IPS DF 19.7 (cell line): Measurements from ENCODE around the gene LGALS16.
"Not testable (repeated sequence)": the region's sequence is repeated elsewhere in the genome, so short reads cannot be mapped to it uniquely, and the experiment has no call there.

ENCODE experiments used
- DNase-seq: peaks from one replicate; pipeline ENCODE4 v3.0.0-alpha.2; 2013; ENCODE audit warnings: low read depth, low spot score

Gene LGALS16

DNA sequence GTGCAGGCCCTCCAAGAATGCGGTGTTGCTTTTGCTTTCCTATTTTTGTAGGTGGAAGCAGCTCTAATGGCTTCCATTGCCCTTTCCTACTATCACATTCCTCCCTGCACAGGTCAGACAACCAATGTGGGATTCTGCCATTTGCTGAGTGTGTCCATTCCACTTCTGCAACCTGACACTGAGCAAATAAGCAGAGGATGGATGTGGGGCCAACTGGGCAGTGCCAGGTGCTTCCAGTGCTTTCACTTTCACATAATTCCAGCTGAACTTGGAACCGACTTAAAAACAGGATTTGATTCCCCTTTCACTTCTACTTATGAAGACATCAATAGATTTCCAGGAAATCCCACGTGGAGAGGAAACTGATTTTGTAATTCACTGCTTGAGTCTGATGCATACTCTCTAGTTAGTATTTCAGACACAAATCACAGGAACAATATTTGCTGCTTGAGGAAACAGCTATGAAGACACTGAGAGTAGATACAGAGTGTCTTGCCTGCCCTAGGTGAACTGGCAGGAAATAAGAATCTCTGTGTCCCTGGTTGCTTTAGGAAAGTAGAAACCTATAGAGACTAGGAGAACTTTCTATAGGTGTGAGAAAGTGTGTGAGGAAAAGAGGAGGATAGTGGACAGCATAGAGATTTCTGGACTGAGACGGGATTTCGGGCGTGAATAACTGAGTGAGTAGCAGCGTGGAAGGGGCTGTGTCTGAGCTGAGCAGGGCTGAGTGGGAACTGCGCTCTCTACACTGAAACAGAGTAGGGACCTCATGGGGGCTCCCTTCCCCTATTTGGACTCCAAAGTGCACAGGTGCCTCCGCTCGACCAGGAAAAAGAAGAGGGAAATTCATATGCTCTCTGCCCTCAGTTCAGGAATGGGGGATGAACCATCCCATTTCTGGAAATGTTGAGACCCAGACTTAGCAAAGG, 22.5 kb downstream of the LGALS16 start:
- DNase-seq = no peak

DNA sequence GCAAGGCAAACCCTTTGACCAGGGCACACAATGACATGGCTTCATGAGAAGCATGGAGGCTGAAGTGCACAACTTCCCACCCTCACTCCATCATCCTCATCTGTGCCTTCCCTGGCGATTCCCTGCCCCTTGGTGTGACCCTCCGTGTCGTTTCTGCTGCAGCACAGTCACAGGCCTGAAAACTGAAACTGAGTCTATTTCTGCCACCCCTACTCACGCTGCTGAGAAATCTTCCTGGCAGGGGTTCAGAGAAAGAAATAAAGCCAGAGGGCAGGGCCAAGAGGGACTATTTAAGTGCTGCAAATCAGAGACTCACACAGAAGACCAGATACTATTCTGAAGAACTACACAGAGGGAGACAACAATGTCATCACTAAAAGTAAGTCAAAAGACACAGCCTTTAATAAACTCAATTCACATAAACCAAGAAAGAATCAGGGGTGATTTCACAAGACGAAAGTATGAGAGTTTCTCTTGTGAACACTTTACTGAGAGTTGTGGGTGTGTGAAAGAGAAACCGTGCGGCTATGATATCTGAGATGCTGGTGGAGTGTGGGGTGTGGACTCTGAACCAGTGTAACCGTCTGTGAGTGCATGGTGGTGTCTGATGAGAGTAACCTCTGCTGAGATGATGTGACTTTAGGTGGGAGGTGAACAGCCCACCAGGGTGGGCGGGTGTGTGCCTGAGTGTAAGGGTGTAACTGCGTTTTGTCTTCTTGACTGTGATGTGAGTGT, 23.5 kb downstream of the LGALS16 start:
- no peak for DNase-seq

DNA sequence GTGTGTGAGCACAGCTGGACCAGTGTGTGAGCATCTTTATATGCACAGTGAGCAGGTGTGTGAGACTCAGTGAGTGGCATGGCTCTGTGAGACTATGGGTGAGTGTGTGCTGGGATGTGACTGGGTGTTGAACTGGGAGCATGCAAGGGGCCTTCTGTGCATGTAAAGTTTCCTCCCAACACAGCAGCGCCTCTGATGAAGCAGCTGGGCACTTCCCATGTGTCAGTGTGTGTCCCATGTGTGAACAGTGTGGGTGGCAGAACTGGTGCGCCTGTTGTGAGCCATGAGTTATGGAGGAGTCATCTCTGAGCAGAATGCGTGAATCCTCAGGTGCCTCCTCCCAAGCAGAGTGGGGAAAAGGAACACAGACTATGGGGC, 24.1 kb downstream of the LGALS16 start:
- no peak for DNase-seq

DNA sequence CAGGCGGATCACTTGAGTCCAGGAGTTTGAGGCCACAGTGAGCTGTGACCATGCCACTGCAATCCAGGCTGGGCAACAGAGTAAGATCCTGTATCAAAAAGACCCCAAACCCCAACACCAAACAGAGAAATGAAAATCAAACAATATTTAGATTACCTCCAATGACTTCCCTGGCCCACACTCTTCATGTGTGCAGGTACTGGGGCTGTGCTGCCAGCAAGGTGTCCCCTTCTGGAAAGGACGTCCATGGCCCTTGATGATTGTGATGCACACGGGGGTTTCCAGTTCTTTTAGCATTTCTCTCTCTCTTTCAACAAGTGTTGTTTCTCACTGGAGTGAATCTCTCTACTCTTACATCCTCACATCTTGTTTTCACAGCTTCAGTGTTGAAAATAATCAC, 24.9 kb downstream of the LGALS16 start:
- no peak for DNase-seq

DNA sequence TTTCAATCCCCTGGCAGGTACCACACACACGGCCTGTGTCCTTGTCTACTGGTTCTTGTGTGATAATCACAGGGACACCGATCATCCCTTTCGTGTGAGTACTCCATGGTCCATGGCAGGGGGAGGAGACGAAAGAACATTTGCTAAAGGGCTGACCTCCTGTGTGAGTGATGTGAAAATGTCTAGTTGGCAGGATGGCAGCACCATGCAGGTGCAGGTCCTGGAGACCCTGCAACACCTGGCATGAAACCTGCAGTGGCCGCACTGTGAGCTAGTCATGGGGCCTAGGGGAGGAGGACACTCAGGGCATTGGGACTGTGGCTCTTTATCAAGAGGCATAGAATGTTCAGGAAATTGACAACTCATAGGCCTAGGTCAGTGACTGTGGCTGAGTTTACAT, 25.7 kb downstream of the LGALS16 start:
- DNase-seq = no peak

DNA sequence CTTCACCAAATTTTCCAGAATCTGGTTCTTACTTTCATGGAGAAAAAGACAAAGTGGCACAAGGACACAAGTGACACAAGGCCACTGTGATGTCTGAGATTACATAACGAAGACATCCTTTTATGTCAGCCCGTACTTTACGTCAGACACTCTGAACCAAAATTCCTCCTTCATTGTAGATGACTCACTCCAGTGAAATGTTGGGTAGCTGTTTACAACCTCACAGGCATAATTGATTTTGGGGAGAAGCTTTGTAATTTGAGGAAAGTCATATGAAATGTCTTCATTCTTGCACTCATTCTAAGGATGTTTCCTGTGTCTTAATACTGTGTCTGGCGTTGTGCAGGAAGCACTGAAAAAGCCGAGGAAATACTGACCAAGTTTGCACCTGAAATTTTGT, 28.6 kb downstream of the LGALS16 start:
- no peak for DNase-seq

DNA sequence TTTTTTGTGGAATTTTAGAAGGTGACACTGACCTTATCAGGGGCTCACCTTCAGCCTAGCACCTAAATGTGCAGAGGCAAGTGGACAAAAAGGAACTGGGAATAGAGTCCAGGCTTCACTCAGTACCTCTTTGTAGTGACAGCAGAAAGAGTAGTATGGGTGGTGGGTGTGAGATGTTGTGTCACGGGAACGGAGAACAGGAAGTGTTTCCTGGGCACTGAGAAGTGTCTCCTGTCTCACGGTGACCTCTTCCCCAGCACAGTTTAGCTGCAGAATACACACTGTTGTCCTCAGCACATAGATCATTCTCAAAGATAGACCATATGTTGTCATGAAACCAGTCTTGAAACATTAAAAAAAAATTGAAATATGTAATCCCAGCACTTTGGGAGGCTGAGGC, 31.0 kb downstream of the LGALS16 start:
- DNase-seq = no peak

DNA sequence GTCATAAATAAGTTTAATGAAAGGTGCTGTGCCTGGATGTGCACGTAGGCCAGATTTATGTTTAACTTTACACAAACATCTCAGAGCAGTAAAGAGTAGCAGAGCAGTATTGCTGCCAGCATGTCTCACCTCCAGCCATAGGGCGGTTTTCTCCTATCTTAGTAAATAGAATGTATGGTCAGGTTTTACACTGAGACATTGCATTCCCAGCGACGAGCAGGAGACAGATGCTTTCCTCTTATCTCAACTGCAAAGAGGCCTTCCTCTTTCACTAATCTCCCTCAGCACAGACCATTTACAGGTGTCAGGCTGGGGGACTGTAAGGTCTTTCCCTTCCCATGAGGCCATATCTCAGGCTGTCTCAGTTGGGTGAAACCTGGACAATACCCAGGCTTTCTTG, 32.9 kb downstream of the LGALS16 start:
- not testable (repeated sequence) for DNase-seq

DNA sequence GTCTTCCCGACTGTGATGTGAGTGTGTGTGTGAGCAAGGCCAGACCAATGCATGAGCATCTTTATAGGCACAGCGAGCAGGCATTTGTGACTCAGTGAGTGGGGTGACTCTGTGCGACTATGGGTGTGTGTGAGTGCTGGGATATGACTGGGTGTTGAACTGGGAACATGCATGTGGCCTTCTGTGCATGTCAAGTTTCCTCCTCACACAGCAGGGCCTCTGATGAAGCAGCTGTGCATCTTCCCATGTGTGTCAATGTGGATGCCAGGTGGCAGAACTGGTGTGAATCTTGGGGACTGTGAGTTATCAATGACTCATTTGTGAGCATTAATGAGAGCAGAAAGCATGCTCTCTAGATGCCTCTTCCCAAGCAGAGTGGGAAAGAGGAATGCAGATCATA, 36.5 kb downstream of the LGALS16 start:
- no peak for DNase-seq

DNA sequence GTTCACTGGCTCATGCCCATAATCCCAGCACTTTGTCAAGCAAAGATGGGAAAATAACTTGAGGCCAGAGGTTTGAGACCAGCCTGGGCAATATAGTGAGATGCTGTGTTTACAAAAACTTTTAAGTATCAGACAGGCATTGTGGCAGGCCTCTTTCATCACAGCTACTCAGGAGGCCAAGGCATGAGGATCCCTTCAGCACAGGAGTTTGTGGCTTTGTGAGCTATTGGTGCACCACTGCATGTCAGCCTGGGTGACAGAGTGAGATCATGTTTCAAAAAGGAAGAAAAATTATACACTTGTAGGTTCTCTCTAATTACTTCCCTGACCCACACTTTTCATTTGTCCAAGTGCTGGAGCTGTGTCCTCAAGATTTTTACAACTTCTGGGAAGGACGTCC, 37.1 kb downstream of the LGALS16 start:
- DNase-seq = no peak

DNA sequence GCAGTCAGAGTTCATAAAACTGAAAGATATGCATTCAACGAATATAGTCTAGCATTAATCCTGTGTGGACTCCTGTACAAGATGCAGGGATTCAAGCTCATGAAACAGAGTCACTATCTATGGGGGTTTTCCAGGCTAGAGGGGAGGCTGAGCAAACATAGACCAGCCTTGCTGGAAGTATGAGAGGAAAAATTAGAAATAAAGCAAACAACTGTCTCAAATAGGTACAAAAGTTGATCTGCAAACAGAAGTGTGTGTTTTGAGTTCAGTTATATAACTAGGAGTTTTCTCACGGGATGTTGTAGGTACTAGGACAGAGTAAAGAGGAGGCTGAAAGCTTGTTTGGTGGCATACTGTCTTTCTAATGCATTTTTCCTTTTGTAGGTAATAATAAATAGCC, 40.0 kb downstream of the LGALS16 start:
- DNase-seq = no peak

DNA sequence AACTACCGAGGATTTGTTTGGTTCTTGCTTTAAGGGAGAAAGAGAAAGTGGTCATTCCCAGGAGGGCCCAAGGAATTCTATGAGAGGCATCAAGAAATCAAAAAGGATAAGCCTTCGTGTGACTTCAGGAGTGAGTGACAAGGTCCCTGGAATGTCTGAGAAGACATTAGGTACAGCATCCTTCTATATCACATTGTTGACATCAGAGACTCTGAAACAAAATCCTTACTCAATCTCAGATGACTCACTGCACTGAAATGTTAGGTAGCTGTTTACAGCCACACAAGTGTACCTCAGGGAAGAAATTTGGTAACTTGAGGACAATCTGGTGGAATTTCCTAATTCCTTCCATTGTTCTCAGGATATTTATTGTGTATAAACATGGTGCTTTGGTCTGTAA, 40.7 kb downstream of the LGALS16 start:
- no peak for DNase-seq

DNA sequence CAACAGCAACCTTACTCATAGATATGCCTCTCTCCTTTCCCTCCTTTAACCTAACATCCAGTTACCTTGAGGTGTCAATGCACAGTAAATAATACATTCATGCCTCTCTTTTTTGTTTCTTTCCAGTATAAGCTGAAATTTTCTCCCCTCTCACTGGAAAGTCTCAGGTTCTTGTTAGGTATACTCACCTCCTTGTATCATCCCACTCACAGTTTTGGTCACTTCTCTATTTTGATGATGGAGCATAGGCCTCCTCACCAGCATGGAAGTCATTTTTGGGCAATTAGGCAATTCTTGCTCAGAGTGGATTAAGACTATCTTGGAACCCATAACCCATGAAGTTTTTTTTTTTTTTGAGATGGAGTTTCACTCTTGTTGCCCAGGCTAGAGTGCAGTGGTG, 42.8 kb downstream of the LGALS16 start:
- DNase-seq = no peak

DNA sequence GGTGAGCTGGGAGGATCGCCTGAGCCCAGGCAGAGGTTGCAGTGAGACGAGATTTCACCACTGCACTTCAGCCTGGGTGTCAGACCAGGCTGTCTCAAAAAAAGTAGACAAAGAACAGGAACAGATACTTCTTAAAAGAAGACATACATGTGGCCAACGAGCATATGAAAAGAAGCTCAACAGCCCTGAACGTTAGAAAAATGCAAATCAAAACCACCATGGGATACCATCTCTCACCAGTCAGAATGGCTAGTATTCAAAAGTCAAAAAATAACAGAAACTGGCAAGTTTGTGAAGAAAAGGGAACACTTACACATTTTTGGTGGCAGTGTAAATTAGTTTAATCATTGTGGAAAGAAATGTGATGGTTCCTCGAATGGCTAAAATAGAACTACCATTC, 45.6 kb downstream of the LGALS16 start:
- DNase-seq = no peak

DNA sequence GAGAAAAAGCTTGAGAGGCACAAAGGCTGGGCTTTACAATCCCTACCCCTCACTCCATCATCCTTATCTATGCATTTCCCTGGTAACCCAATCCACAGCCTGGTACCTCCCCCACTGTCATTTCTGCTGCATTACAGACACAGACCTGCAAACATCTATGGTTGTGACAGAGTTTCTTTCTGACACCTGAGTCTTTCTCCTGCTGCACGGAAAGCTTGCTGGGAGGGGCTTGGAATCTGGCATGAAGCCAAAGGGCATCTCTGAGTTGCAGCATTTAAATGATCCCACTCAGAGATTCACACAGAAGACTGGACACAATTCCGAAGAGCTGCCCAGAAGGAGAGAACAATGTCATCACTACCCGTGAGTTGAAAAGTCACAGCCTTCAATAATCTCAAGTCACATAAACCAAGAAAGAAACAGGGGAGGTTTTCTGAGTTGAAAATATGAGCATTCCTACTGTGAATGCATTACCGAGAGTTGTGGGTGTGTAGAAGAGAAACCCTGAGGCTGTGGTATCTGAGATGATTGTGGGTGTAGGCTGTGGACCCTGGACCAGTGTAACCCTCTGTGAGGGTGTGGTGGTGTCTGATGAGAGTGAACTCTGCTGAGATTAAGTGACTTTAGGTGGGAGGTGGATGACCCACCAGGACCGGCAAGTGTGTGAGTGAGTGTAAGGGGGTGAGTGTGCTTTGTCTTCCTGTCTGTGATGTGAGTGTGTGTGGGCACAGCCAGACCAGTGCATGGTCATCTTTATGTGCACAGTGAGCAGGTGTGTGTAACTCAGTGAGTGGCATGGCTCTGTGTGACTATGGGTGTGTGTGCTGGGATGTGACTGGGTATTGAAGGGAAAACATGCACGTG, 48.7 kb downstream of the LGALS16 start, which contains the start of gene LGALS14:
LGALS14 (plus strand) TSS at position 301 of the 864 bp plus-strand sequence; CDS start at position 349, 48 bp downstream.
- DNase-seq = no peak

DNA sequence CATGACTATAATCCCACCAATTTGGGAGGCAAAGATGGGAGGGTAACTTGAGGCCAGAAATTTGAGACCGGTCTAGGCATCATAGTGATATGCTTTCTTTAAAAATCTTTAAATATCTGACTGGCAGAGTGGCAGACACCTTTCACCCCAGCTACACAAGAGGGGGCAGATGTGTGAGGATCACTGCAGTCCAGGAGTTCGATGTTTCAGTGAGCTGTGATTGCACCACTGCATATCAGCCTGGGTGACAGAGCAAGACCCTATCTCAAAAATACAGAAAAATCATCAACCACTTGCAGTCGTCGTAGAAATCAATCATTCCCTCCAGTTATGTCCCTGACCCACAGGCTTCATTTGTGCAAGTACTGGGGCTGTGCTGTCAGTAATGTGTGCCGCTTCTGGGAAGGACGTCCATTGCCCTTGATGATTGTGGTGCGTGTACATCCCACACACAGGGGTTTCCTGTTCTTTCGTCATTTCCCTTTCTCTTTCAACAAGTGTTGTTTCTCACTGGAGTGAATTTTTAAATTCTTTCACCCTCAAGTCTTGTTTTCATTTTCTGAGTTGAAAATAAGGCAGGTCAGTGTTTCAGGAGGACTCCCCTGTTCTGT, 50.0 kb downstream of the LGALS16 start:
- no peak for DNase-seq

DNA sequence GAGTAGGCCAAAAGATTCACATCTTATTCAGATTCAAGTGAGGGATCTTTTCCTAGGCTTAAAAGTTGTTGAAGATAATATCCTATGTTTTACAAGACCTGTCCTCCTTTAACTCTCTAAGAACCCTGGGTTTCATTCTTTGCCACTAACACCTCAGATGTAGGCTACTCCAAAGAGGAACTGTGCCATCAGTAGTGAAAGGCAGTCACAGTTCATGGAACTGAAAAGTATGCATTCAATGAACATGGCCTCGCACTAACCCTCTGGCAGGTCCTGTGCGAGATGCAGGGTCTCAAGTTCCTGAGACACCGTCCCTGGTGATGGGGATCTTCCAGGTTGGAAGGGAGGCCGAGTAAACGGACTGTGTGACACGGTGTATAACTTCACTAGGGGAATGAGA, 52.9 kb downstream of the LGALS16 start:
- DNase-seq = no peak

DNA sequence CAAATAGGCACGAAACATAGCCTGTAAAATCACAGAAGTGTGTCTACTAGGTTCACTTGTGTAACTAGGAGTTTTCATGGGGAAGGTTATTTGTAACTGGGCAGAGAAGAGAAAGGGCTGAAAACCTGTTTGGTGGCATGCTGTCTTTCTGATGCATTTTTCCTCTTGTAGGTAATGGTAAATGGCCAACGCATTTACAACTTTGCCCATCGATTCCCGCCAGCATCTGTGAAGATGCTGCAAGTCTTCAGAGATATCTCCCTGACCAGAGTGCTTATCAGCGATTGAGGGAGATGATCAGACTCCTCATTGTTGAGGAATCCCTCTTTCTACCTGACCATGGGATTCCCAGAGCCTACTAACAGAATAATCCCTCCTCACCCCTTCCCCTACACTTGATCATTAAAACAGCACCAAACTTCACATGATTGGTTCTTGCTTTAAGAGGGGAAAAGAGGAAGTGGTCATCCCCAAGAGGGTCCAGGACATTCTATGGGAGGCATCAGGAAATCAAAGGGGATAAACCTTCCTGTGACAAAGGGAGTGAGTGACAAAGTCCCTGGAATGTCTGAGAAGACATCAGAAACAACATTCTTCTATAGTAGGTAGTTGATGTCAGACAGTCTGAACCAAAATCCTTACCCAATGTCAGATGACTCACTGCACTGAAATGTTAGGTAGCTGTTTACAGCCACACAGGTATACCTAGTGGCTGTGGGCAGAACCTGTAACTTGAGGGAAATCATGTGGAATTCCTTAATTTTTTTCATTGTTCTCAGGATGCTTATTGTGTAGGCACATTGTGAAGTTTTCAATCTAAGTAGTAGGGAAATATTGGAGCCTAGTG, 53.5 kb downstream of the LGALS16 start:
- no peak for DNase-seq
